NCI-H2227 (cell line): ENCODE results near the gene ARF1.

Experiments
- DNase-seq: peaks from one replicate; lab custom pipeline; 2025; ENCODE audit not compliant: unreplicated experiment; lab: John Stamatoyannopoulos, UW

ARF1 gene

GRCh38 chr1:228082214-228082917, at the start of gene ARF1:
Gene ARF1, plus strand, starts transcription at chr1:228082708. Its CDS starts 14,407 bp downstream, at chr1:228097115.
- DNase-seq, result peak; percentile 98

DNA sequence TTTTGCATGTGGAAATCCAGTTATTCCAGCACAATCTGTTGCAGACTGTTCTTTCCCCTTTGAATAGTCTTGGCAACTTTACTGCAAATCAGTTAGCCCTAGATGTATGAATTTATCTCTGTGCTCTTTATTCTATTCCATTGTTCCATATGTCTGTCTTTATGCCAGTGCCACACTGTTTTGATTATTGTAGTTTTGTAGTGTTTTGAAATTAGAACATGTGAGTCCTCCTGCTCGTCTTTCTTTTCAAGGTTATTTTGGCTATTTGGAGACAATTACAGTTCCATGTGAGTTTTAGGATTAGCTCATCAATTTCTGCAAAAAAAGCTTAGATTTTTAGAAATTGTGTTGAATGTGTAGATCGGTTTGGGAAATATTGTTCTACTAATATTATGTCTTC, 49.1 kb upstream of the ARF1 start:
- DNase-seq, result no peak

GRCh38 chr1:228034954-228035837, 47.3 kb upstream of the ARF1 start:
- DNase-seq, result no peak

DNA sequence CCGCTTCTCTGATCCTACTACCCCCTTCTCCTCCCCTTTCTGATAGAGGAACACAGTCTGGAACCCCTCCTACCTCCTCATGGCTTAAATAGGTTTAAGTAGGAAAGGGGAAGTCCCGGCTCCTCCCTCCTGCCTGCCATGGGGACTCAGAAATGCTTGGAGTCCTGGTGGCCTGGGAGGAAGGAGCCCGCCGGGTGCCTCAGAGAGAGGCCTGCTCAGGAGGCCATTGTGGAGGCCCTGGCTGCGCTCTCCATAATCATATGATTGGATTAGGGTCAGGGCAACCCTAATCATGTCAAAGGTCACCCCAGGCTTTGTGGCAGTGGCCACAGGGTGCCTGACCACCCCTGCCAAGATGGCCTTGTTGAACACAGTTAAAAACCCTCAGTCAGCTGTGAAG, 46.7 kb upstream of the ARF1 start:
- DNase-seq, result no peak

DNA sequence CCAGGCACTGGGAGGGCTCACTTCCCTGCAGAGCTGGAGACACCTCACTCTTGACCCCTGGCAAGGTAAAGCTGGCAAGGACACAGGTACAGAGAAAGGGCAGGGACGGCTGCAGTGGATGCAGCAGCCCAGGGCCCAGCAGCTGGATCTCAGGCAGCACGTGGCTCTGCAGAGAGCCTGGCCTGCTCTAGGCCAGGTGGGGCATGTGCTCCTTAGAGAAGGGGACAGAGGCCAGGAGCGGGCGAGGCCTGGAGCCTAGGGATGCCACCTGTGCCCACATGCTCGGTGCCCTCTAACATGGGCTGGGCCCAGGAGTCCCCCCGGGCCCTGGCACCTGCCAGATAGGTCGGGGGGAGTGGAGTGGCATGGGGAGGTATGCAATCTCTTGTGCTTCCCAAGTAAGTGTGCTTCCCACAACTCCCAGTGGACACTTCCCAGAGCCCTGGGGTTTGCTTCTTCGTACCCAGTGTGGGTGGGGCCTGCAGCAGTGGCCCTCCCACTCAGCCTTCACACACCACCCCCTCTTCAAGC, 45.7 kb upstream of the ARF1 start:
- DNase-seq, result no peak

DNA sequence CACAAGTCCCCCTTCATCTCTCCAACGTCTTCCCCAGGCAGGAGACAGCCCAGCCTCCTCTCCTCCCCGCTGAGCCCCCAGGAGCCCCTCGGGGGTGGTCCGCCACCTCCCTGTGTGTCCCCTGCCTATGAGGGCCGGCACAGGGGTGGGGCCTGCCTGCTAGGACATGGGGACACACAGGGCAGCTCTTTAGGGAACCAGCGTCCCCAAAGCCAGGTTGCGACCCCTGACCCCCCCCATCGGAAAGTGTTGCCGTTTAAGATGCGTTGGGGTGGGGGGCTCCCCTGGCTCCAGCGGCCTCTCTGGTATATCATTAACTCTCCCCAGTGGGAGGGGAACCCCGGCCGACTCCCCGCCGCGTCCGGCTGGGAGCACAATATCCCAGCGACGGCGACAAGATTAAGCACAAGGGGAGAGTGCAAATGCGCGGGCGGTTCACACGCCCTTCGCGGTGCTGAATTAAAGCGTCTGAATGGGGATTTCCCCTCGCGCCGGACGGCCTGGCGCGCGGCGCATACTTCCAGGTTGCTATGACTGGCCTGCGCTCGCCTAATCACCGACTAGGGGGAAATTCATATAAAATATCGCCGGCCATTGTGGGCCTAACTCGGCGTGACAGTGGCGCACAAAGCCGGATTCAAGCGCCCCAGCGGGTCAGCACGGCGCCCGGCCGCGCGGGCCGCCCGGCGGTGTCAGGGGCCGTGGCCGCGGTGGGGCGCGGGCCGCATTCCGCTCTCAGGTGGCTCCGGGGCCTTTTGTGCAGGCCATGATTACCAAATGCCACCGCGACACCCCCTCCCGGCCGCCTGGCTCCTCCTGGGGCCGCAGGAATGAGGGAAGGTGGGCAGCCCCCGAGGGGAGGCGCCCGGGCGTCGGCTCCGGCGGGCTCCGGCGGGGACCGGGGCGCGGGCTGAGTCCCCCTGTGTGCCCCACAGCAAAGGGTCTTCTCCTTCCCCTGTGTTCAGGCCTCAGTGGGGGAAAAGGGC, 44.8 kb upstream of the ARF1 start:
- no peak for DNase-seq

GRCh38 chr1:228038387-228039005, 44.0 kb upstream of the ARF1 start:
- no peak for DNase-seq

- no peak for DNase-seq
Measured at GRCh38 chr1:228039006-228039903, 43.3 kb upstream of the ARF1 start.

- no peak for DNase-seq
Measured at GRCh38 chr1:228039986-228040385, 42.5 kb upstream of the ARF1 start.

GRCh38 chr1:228041316-228041715, 41.2 kb upstream of the ARF1 start:
- DNase-seq, result no peak

DNA sequence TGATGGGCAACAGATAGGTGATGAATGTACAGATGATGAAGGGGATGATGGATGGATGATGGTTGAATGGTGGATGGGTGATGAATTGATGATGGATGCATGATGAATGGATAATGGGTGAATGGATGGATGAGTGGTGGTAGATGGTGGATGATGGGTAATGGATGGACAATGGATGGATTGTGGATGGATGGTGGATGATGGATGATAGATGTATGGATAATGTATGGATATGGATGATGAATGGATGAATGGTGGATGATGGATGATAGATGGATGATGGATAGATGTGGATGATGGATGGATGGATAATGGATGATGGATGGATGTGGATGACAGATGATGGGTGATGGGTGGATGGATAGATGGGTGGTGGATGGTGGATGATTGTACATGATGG, 40.0 kb upstream of the ARF1 start:
- no peak for DNase-seq

DNA sequence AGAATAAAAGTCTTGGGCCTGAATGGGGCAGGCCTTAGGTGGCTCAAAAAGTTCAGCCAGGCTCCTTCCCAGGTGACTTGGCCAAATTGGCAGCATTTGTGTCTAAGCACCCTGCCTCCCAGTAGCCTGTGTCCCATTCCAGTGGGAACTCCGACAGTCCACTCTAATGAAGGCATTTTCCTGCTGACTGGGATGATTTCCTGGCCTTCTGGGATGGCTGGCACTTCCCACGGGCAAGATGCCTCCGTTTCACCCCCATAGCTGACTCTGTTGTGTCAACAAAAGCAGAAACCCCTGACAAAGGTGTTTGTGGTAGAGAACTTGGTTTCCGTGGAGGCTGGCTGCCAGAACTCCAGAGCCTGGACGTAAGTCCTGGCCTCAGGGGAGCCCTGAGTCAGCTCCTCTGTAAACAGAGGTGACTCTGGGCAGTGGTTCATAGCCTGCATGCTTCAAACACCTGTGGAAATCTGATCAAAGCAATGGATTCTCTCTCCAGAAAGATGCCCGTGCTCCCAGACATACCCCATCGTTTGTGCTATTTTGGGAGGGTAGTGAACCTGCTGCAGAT, 39.1 kb upstream of the ARF1 start:
- DNase-seq, result no peak

DNA sequence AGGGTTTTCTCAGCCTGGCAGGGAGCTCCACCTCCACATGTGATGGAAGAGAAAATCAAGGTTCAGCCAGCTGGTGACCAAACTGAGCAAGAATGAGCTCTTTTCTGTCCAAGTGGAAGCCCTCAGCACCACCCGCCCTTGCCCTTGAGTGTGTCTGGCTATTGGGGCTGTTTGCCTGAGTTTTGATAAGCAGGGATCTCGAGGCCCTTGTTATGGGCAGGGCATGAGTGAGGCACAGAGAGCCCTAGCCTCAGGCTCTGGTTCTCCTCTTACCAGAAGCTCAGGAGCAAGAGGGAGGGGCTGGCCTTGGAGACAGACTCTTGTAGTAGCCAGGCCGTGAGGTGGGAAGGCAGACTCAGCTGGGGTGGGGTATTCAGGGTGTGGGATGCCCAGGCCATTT, 37.5 kb upstream of the ARF1 start:
- DNase-seq, result no peak

DNA sequence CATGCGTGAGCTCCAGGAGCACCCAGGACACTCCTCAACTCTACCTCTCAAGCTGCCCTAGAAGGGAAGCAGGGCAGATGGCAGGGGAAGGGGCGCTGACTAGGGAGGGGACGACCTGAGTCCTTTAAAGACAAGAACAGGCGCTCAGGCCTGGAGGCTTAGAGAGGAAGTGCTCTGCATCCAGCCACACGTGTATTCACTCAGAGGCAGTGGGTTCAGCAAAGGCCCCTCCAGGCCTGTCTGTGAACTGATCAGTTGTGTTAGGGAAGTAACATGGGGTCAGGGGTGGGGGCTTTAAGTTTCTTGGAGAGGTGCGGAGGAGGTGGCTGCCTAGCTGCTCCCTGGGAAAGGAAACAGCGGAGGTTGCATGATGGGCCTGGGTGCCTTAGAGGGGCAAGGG, 37.1 kb upstream of the ARF1 start:
- DNase-seq, result no peak

DNA sequence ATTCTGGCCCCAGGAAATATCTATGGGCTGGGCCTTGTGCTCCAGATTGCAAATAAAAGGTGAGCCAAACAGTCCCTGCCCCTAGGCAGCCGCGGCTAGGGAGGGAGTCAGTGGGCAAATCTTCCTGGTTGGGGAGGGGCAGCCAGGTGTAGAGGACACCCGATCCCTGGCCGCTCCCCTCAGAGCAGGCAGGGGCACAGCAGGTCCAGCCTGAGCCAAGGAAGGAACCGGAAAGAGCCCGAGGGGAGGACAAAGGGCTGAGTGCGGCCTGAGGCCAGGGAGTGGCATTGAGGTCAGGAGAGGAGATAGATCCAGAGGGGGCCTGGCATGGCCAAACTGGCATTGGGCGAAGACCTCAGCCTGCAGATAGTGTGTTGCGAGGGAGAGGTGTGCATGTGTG, 36.6 kb upstream of the ARF1 start:
- no peak for DNase-seq

GRCh38 chr1:228046421-228047182, 35.9 kb upstream of the ARF1 start:
- DNase-seq, result no peak

DNA sequence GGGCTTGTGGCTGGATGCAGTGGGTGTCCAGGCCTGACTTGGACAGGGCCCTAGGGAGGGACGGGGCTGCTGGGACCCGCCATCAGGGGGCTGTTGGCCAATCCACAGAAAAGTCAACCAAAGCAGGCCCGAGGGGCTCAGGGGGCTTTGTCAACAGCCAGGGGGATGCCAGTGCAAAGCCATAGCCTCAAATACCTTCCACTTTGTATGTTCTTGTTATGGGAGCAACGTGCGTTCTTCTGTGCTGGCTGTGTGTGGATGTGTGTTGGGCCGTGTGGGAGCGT, 35.4 kb upstream of the ARF1 start:
- no peak for DNase-seq

DNA sequence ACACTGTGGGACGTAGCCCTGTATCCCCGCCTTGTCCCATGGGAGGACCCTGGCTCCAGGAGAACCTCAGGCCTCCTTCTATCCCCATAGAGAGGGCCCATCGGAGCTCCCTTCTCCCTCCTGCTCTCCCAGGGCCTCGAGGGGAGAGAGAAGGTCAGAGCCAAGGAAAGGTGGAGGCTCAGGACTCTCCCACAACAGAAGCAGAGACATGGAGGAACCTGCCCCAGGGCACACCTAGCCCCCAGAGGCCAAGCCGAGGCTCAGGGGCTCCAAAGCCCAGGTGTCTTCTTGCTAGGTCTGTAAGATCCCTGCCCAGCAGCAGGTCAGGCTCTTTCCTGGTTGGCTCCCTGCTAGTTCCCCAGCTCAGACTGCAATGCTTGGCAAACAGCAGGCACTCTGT, 34.4 kb upstream of the ARF1 start:
- no peak for DNase-seq
